ENCODE data around the gene HES4. TPM values are rescaled to one million over a fixed set of nuclear protein-coding genes. Genes with fewer than 3 reads are reported as not detected.
"Not testable (repeated sequence)": the region's sequence is repeated elsewhere in the genome, so short reads cannot be mapped to it uniquely, and the experiment has no call there.

Gene HES4
- polyA plus RNA-seq, 1 donor (not counting 4 experiments of a cell fraction or from before 2014, with no cell fraction given), result 3.0 TPM

GRCh38 chr1:995665-996633, 3.9 kb downstream of the HES4 start:
- DNase-seq (ENCODE audit: low read depth, low spot score), result no peak
- Histone ChIP-seq H3K4me2 (ENCODE audit: control insufficient read depth, extremely low read depth, insufficient read depth, low read depth, low read length) (no peak overlapping the region), H3K4me1 (ENCODE audit: control insufficient read depth, extremely low read depth, insufficient read depth, low read length) (peaks cover 4% of the 10 kb centered on the region), H3K9me3 (ENCODE audit: control insufficient read depth, low read depth, low read length) (no peaks in the 10 kb centered on the region), H3K79me2 (ENCODE audit: control insufficient read depth, insufficient read depth, low read length) (no peaks in the 10 kb centered on the region), H3K4me3 (ENCODE audit: control insufficient read depth in 2 of 3, extremely low read depth in 1 of 3, insufficient read depth in 2 of 3, low read depth in 1 of 3, low read length in 3 of 3) (no peak overlapping the region), H3K36me3 (ENCODE audit: control insufficient read depth in 2 of 2, extremely low read depth in 1 of 2, insufficient read depth in 2 of 2, low read length in 2 of 2) (no peaks in the 10 kb centered on the region), H3K9ac (ENCODE audit: control insufficient read depth, extremely low read depth, insufficient read depth, low read length) (no peak overlapping the region), H3K27me3 (ENCODE audit: control insufficient read depth, extremely low read depth, insufficient read depth, low read length) (peaks cover 28% of the 10 kb centered on the region), H2AFZ (ENCODE audit: control insufficient read depth, low read length) (no peak overlapping the region), H4K20me1 (ENCODE audit: control insufficient read depth, extremely low read depth, insufficient read depth, low read length) (peaks cover 5% of the 10 kb centered on the region), H3K27ac (ENCODE audit: control insufficient read depth, insufficient read depth, low read length) (no peak overlapping the region), H3K9me1 (ENCODE audit: control insufficient read depth, extremely low read depth, insufficient read depth, low read length) (no peaks in the 10 kb centered on the region)
- dilution Hi-C loops (cut with MboI; ENCODE audit: extremely low pct_ligation_motif_present, low sequenced_read_pairs), result no loop called here
- TF ChIP-seq EZH2 (IDR thresholded peaks at IDR 0.05; ENCODE audit: low read length) (no peak), CTCF (optimal IDR thresholded peaks at IDR 0.05 in 1 of 3, IDR thresholded peaks at IDR 0.05 in 1 of 3, conservative IDR thresholded peaks at IDR 0.05 in 1 of 3; ENCODE audit: extremely low read depth in 1 of 3, insufficient read depth in 2 of 3, low read length in 3 of 3) (no peak)
- FAIRE-seq, result no peak

DNA sequence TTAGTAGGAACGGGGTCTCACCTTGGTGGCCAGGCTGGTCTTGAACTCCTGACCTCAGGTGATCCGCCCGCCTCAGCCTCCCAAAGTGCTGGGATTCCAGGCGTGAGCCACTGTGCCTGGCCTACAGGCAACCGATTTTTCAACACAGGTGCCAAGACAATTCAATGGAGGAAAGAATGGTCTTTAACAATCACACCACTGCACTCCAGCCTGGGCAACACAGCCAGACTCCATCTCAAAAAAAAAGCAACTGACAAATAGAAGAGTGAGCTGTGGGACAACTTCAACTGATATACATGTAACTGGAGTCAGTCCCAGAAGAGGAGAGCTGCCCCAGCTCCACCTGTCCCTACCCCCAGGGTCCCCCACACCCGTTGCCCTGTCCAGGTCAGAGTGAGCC, 5.4 kb downstream of the HES4 start:
- H3K36me3 ChIP-seq (ENCODE audit: control insufficient read depth in 2 of 2, extremely low read depth in 1 of 2, insufficient read depth in 2 of 2, low read length in 2 of 2); H3K27ac ChIP-seq (ENCODE audit: control insufficient read depth, insufficient read depth, low read length); H3K9me3 ChIP-seq (ENCODE audit: control insufficient read depth, low read depth, low read length); H3K4me3 ChIP-seq (ENCODE audit: control insufficient read depth in 2 of 3, extremely low read depth in 1 of 3, insufficient read depth in 2 of 3, low read depth in 1 of 3, low read length in 3 of 3); H3K9ac ChIP-seq (ENCODE audit: control insufficient read depth, extremely low read depth, insufficient read depth, low read length); DNase-seq (ENCODE audit: low read depth, low spot score); H3K79me2 ChIP-seq (ENCODE audit: control insufficient read depth, insufficient read depth, low read length); H3K4me1 ChIP-seq (ENCODE audit: control insufficient read depth, extremely low read depth, insufficient read depth, low read length); dilution Hi-C loops (cut with MboI; ENCODE audit: extremely low pct_ligation_motif_present, low sequenced_read_pairs); H4K20me1 ChIP-seq (ENCODE audit: control insufficient read depth, extremely low read depth, insufficient read depth, low read length); H3K9me1 ChIP-seq (ENCODE audit: control insufficient read depth, extremely low read depth, insufficient read depth, low read length); FAIRE-seq; H3K4me2 ChIP-seq (ENCODE audit: control insufficient read depth, extremely low read depth, insufficient read depth, low read depth, low read length); H2AFZ ChIP-seq (ENCODE audit: control insufficient read depth, low read length): not testable (repeated sequence)
- peaks cover 29% of the 10 kb centered on the region for H3K27me3 ChIP-seq (ENCODE audit: control insufficient read depth, extremely low read depth, insufficient read depth, low read length)
